GM12891 (cell line): ENCODE data around the gene ALOXE3.

Experiments
- PAX5 ChIP-seq: IDR thresholded peaks from 2 replicates; pipeline ENCODE4 v1.6.1; 2011; ENCODE audit warnings: low read length, moderate library complexity, mild to moderate bottlenecking; ENCODE audit not compliant: insufficient read depth, severe bottlenecking
- POLR2A ChIP-seq: IDR thresholded peaks from 2 replicates; pipeline ENCODE4 v1.6.1; 2011; ENCODE audit warnings: low read depth, low read length, control low read depth
- POU2F2 ChIP-seq: IDR thresholded peaks from 2 replicates; pipeline ENCODE4 v1.6.1; 2011; ENCODE audit warnings: low read depth, mild to moderate bottlenecking, control low read depth, low read length, moderate library complexity
- SPI1 ChIP-seq: IDR thresholded peaks from 2 replicates; pipeline ENCODE4 v1.6.1; 2011; ENCODE audit warnings: low read depth, low read length, control low read depth
- TAF1 ChIP-seq: IDR thresholded peaks from 2 replicates; pipeline ENCODE4 v1.6.1; 2011; ENCODE audit warnings: low read depth, low read length, control low read depth

DNA sequence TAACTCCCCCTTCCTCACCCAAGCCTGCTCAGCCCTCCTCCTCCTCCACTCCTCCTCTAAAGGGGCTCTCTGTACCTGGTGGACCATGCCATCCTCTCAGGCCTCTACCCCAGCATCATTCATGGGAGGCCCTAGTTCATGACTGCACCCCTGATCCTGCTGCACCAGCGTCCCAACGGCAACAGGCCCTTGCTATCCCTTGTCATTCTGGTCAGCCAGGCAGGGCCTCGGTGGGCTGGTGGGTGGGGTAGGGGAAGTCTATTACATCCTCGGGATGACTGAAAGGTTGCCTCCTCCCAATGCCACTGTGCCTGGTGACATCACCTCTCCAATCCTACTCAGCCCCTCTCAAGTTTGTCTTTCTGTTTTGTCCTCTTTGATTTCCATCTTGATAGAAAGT lies 50.5 kb downstream of the ALOXE3 start:
- no peak for TF ChIP-seq POLR2A
- TF ChIP-seq SPI1 = no peak
- no peak for TF ChIP-seq TAF1
- TF ChIP-seq PAX5 = no peak
- no peak for TF ChIP-seq POU2F2
